Natural killer cell (primary cell): ENCODE data around the gene PCDHGA1. TPM values are rescaled to one million over a fixed set of nuclear protein-coding genes. Genes with fewer than 3 reads are reported as not detected.

Experiments
- ATAC-seq, 3 donors: fragments of 150-1000 bp in 2 of 3; fragments of 200-7000 bp in 1 of 3; cut with Tn5 transposase; 1 replicate in 1 of 3; 2 replicates in 2 of 3; pipeline ENCODE4 v1.10.0; 2021; ENCODE audit warnings: mild to moderate bottlenecking in 2 of 3, moderate library complexity in 2 of 3
- DNase-seq, 2 donors: peaks; one replicate each; pipeline versions ENCODE4 v3.0.0 to v3.0.0-alpha.2; 2013 to 2021; ENCODE audit warnings: mixed read lengths in 1 of 2
- H3K27ac ChIP-seq: one replicate; pipeline ENCODE4 v1.5.1; 2013; ENCODE audit warnings: mild to moderate bottlenecking, low read length
- H3K27me3 ChIP-seq: one replicate; pipeline ENCODE4 v1.6.1; 2013; ENCODE audit warnings: low read length; ENCODE audit not compliant: control insufficient read depth, insufficient read depth
- H3K36me3 ChIP-seq: one replicate; pipeline ENCODE4 v1.6.1; 2013; ENCODE audit warnings: low read length; ENCODE audit not compliant: control insufficient read depth, insufficient read depth
- H3K4me1 ChIP-seq: one replicate; pipeline ENCODE4 v1.6.1; 2013; ENCODE audit warnings: low read length; ENCODE audit not compliant: control insufficient read depth, insufficient read depth
- H3K4me3 ChIP-seq: one replicate; pipeline ENCODE4 v1.5.1; 2013; ENCODE audit warnings: low read length
- H3K9me3 ChIP-seq: one replicate; pipeline ENCODE4 v1.6.1; 2013; ENCODE audit warnings: low read length; ENCODE audit not compliant: control insufficient read depth, insufficient read depth
- H3K27ac Mint-ChIP-seq, 2 donors: one replicate each; pipeline ENCODE4 v1.8.0; 2022; ENCODE audit warnings: mild to moderate bottlenecking in 2 of 2, mixed read lengths in 2 of 2, moderate library complexity in 1 of 2
- H3K27me3 Mint-ChIP-seq, 2 donors: one replicate each; pipeline ENCODE4 v1.8.0; 2022; ENCODE audit warnings: low read depth in 2 of 2, mixed read lengths in 2 of 2
- H3K36me3 Mint-ChIP-seq: one replicate; pipeline ENCODE4 v1.8.0; 2022; ENCODE audit warnings: mixed read lengths
- H3K4me1 Mint-ChIP-seq, 2 donors: one replicate each; pipeline ENCODE4 v1.8.0; 2022; ENCODE audit warnings: mixed read lengths in 2 of 2
- H3K4me3 Mint-ChIP-seq: one replicate; pipeline ENCODE4 v1.8.0; 2022; ENCODE audit warnings: mild to moderate bottlenecking, moderate library complexity, mixed read lengths
- H3K9me3 Mint-ChIP-seq, 2 donors: one replicate each; pipeline ENCODE4 v1.8.0; 2022; ENCODE audit warnings: mixed read lengths in 2 of 2
- CTCF ChIP-seq: fragments of 200-600 bp; IDR thresholded peaks from one replicate; pipeline ENCODE4 v1.8.0; 2022; ENCODE audit warnings: antibody characterized with exemption
- WGBS: methylation state at CpG from one replicate; pipeline ENCODE4 v1.1.7; 2013; ENCODE audit warnings: missing lambda C conversion rate; ENCODE audit not compliant: insufficient coverage; 5-methylcytosine and 5-hydroxymethylcytosine counted together
- intact Hi-C: fragments of 100-400 bp; cut with micrococcal nuclease; formaldehyde crosslinking; loops from one replicate; pipeline ENCODE4 v1.14.2; 2022
- total RNA-seq, 4 donors: library from RNA; stranded (reverse); fragments of 120-200 nt in 1 of 4; gene quantifications; one replicate each; pipeline versions ENCODE4 v1.2.3 to v1.2.4, GENCODE V29; 2013 to 2022

PCDHGA1 gene
- total RNA-seq, 3 donors from 2014 or later (not counting 1 experiment from before 2014, with no cell fraction given): not detected

- Histone ChIP-seq H3K9me3 (peaks cover 4% of the 10 kb centered on the region), H3K36me3 (no peaks in the 10 kb centered on the region), H3K4me3 (no peak overlapping the region), H3K4me1 (no peaks in the 10 kb centered on the region), H3K27me3 (peaks cover 24% of the 10 kb centered on the region), H3K27ac (no peak overlapping the region)
- peaks cover 3 to 6% of the 10 kb centered on the region in 2 donors for H3K9me3 Mint-ChIP-seq
- H3K36me3 Mint-ChIP-seq: no peaks in the 10 kb centered on the region
- H3K27ac Mint-ChIP-seq: no peak overlapping the region
- H3K4me3 Mint-ChIP-seq: no peak overlapping the region
- ATAC-seq: no peak
- intact Hi-C loops: no loop called here
- no peaks in the 10 kb centered on the region for H3K4me1 Mint-ChIP-seq
- DNase-seq: no peak
- TF ChIP-seq CTCF: no peak
- WGBS: no CpG with 5 or more reads among the region's 2 CpGs
- peaks cover 7 to 22% of the 10 kb centered on the region in 2 donors for H3K27me3 Mint-ChIP-seq
Measured at GRCh38 chr5:141437221-141437620, 106.9 kb downstream of the PCDHGA1 start.

- Mint-ChIP-seq H3K27ac (no peak overlapping the region), H3K27me3 (peaks cover 3 to 12% of the 10 kb centered on the region in 2 donors), H3K9me3 (peaks cover 0 to 2% of the 10 kb centered on the region in 2 donors), H3K4me1 (no peaks in the 10 kb centered on the region), H3K36me3 (no peaks in the 10 kb centered on the region), H3K4me3 (no peak overlapping the region)
- Histone ChIP-seq H3K27ac (no peak overlapping the region), H3K36me3 (no peaks in the 10 kb centered on the region), H3K9me3 (no peaks in the 10 kb centered on the region), H3K4me3 (no peak overlapping the region), H3K4me1 (no peaks in the 10 kb centered on the region), H3K27me3 (peaks cover 13% of the 10 kb centered on the region)
- intact Hi-C loops: no loop called here
- no peak for DNase-seq
- TF ChIP-seq CTCF: no peak
- 74% methylated on average over 10 of the region's 10 CpGs for WGBS
- no peak for ATAC-seq
Measured at GRCh38 chr5:141439411-141440141, 109.3 kb downstream of the PCDHGA1 start.

GRCh38 chr5:141440341-141440740 is 110.0 kb downstream of the PCDHGA1 start:
- H3K9me3 Mint-ChIP-seq: peaks cover 0 to 2% of the 10 kb centered on the region in 2 donors
- WGBS: 96% methylated on average over 9 of the region's 9 CpGs
- peaks cover 8 to 14% of the 10 kb centered on the region in 2 donors for H3K27me3 Mint-ChIP-seq
- intact Hi-C loops: no loop called here
- Histone ChIP-seq H3K4me3 (no peak overlapping the region), H3K9me3 (no peaks in the 10 kb centered on the region), H3K36me3 (no peaks in the 10 kb centered on the region), H3K27me3 (peaks cover 8% of the 10 kb centered on the region), H3K27ac (no peak overlapping the region), H3K4me1 (no peaks in the 10 kb centered on the region)
- H3K4me1 Mint-ChIP-seq: no peaks in the 10 kb centered on the region
- H3K36me3 Mint-ChIP-seq: no peaks in the 10 kb centered on the region
- ATAC-seq: no peak
- TF ChIP-seq CTCF: no peak
- DNase-seq: no peak
- no peak overlapping the region for H3K4me3 Mint-ChIP-seq
- no peak overlapping the region for H3K27ac Mint-ChIP-seq
